Brain microvascular endothelial cell (primary cell): ENCODE measurements around the gene RBBP4.

Experiments used
- DNase-seq: peaks from one replicate; pipeline ENCODE4 v3.0.0-alpha.2; 2020
- H3K27ac ChIP-seq: fragments of 250-450 bp; sonication (Bioruptor Pico); 2 replicates; pipeline ENCODE4 v1.5.1; 2020; ENCODE audit warnings: mild to moderate bottlenecking, moderate library complexity
- H3K27me3 ChIP-seq: fragments of 250-450 bp; sonication (Bioruptor Pico); replicated peaks from 2 replicates; pipeline ENCODE4 v1.5.1; 2020; ENCODE audit warnings: mild to moderate bottlenecking
- H3K36me3 ChIP-seq: fragments of 250-450 bp; sonication (Bioruptor Pico); replicated peaks from 2 replicates; pipeline ENCODE4 v1.5.1; 2020; ENCODE audit warnings: mild to moderate bottlenecking
- H3K4me3 ChIP-seq: 2 replicates; pipeline ENCODE4 v1.5.1; 2011; ENCODE audit warnings: low read depth, mild to moderate bottlenecking, control low read depth, low read length, moderate library complexity
- CTCF ChIP-seq: IDR thresholded peaks from 2 replicates; pipeline ENCODE4 v1.5.1; 2011; ENCODE audit warnings: low read depth, mild to moderate bottlenecking, moderate library complexity, low read length, control low read depth, inconsistent platforms; ENCODE audit errors: missing control alignments
- in situ Hi-C: cut with HindIII; loops from 2 replicates; pipeline ENCODE4 v1.10.0; 2017; ENCODE audit warnings: low sequenced_read_pairs, low pct_ligation_motif_present

Gene RBBP4

GRCh38 chr1:32647308-32648134 lies 3.5 kb upstream of the RBBP4 start:
- H3K27ac ChIP-seq = no peak overlapping the region
- no peak overlapping the region for H3K4me3 ChIP-seq
- no peak for TF ChIP-seq CTCF
- H3K27me3 ChIP-seq = no peaks in the 10 kb centered on the region
- in situ Hi-C loops = no loop called here
- no peak for DNase-seq
- peaks cover under 1% of the 10 kb centered on the region for H3K36me3 ChIP-seq

GRCh38 chr1:32650248-32650751 lies 708 bp upstream of the RBBP4 start, which contains the start of gene ZBTB8OS:
TSS of gene ZBTB8OS (minus strand) at chr1:32650550. CDS start at chr1:32650529, 21 bp downstream.
- in situ Hi-C loops = no loop called here
- DNase-seq = peak; percentile 91

GRCh38 chr1:32651461-32652073 lies 559 bp downstream of the RBBP4 start:
- in situ Hi-C loops = no loop called here
- H3K36me3 ChIP-seq = peaks cover 24% of the 10 kb centered on the region
- H3K4me3 ChIP-seq = peak overlapping the region; percentile 83
- no peak for DNase-seq
- peak overlapping the region; percentile 100 for H3K27ac ChIP-seq
- TF ChIP-seq CTCF = no peak
- H3K27me3 ChIP-seq = no peaks in the 10 kb centered on the region

More at GRCh38 chr1:32650248-32650751, 708 bp upstream of the RBBP4 start, which contains the start of gene ZBTB8OS:
- H3K27ac ChIP-seq = peak within 1 kb of the TSS; percentile 100
- TF ChIP-seq CTCF = no peak
- peak within 1 kb of the TSS; percentile 92 for H3K4me3 ChIP-seq
- peaks cover 17% of the 10 kb centered on the region for H3K36me3 ChIP-seq
- H3K27me3 ChIP-seq = no peaks in the 10 kb centered on the region

- in situ Hi-C loops = no loop called here
- no peaks in the 10 kb centered on the region for H3K27me3 ChIP-seq
- no peak for DNase-seq
- peak overlapping the region; percentile 83 for H3K4me3 ChIP-seq
- H3K36me3 ChIP-seq = peaks cover 32% of the 10 kb centered on the region
- no peak overlapping the region for H3K27ac ChIP-seq
- no peak for TF ChIP-seq CTCF
Measured at GRCh38 chr1:32652244-32652962, 1.4 kb downstream of the RBBP4 start.

- Histone ChIP-seq H3K27me3 (no peaks in the 10 kb centered on the region), H3K27ac (no peak overlapping the region), H3K36me3 (peaks cover 64% of the 10 kb centered on the region), H3K4me3 (no peak overlapping the region)
- no peak for DNase-seq
- in situ Hi-C loops = no loop called here
- TF ChIP-seq CTCF = no peak
Measured at GRCh38 chr1:32659581-32659980, 8.6 kb downstream of the RBBP4 start.
